Ovary (tissue), 3 donors: ENCODE measurements around the gene NPAS3.

Experiments
- POLR2A ChIP-seq: fragments of 450-650 bp; IDR thresholded peaks from one replicate; pipeline ENCODE4 v1.6.1; 2017; ENCODE audit warnings: antibody characterized with exemption, mild to moderate bottlenecking, moderate library complexity
- TF ChIP-seq, protein P1 (sequence below), 3 donors: fragments of 450-650 bp in 2 of 3; fragments of 200-600 bp in 1 of 3; IDR thresholded peaks; one replicate each; pipeline versions ENCODE4 v1.5.1 to v1.8.0; 2016 to 2022; ENCODE audit warnings: antibody characterized with exemption in 3 of 3, mild to moderate bottlenecking in 1 of 3
- donor health status: DM: no; HTN: no; CAD: no.

DNA sequence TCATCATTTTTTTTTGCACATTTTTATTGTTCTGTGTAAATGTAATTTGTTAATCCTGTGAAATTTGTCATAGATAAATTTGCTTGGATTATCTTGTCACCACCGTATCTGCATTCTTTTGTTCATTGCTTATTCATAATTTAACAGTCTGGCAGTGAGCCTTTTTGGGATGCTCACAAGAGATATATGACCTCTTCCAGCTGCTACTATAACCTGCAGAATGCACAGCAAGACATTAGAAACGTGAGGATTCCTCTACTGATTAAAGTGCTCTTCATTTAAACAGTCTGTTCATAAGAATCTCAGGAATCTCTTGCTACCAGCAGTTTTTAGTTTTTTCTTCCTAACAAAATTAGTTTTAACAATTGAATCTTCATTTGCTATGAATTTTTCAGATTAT lies 9.1 kb downstream of the NPAS3 start:
- TF ChIP-seq, protein P1, sequence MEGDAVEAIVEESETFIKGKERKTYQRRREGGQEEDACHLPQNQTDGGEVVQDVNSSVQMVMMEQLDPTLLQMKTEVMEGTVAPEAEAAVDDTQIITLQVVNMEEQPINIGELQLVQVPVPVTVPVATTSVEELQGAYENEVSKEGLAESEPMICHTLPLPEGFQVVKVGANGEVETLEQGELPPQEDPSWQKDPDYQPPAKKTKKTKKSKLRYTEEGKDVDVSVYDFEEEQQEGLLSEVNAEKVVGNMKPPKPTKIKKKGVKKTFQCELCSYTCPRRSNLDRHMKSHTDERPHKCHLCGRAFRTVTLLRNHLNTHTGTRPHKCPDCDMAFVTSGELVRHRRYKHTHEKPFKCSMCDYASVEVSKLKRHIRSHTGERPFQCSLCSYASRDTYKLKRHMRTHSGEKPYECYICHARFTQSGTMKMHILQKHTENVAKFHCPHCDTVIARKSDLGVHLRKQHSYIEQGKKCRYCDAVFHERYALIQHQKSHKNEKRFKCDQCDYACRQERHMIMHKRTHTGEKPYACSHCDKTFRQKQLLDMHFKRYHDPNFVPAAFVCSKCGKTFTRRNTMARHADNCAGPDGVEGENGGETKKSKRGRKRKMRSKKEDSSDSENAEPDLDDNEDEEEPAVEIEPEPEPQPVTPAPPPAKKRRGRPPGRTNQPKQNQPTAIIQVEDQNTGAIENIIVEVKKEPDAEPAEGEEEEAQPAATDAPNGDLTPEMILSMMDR (IDR thresholded peaks at IDR 0.05), result no peak
- TF ChIP-seq POLR2A, result no peak
